ENCODE data around the gene ETV3. TPM values are rescaled to one million over a fixed set of nuclear protein-coding genes. Genes with fewer than 3 reads are reported as not detected.
"Not testable (repeated sequence)": the region's sequence is repeated elsewhere in the genome, so short reads cannot be mapped to it uniquely, and the experiment has no call there.

Gene ETV3
- total and polyA plus RNA-seq, 3 donors from 2014 or later = 22.2 to 29.1 (median 28.0) TPM

GRCh38 chr1:157173900-157174410 lies 35.8 kb upstream of the ETV3 start:
- H3K9me3 ChIP-seq = no peaks in the 10 kb centered on the region
- DNase-seq = no peak
- H3K4me1 ChIP-seq = no peaks in the 10 kb centered on the region
- no peaks in the 10 kb centered on the region for H3K27me3 ChIP-seq
- no peaks in the 10 kb centered on the region for H3K36me3 ChIP-seq (ENCODE audit: low read depth, missing control alignments)
- no peak overlapping the region for H3K4me3 ChIP-seq
- intact Hi-C loops (cut with DNase I; ENCODE audit: low total_unique reads) = no loop called here
- H3K27ac ChIP-seq = no peak overlapping the region
- TF ChIP-seq CTCF (IDR thresholded peaks at IDR 0.05) (no peak), POLR2A (IDR thresholded peaks at IDR 0.05) (no peak)
- 88% methylated on average over 6 to 8 of the region's 8 CpGs for WGBS, 2 donors

- intact Hi-C loops (cut with DNase I; ENCODE audit: low total_unique reads); H3K4me1 ChIP-seq; H3K27me3 ChIP-seq; H3K36me3 ChIP-seq (ENCODE audit: low read depth, missing control alignments); H3K9me3 ChIP-seq; H3K27ac ChIP-seq; H3K4me3 ChIP-seq; DNase-seq: not testable (repeated sequence)
- 75 to 78% methylated on average over 2 of the region's 2 CpGs for WGBS, 2 donors
Measured at GRCh38 chr1:157173241-157173640, 35.0 kb upstream of the ETV3 start.

- H3K27ac ChIP-seq; H3K27me3 ChIP-seq; H3K9me3 ChIP-seq; H3K4me3 ChIP-seq; DNase-seq; H3K4me1 ChIP-seq; intact Hi-C loops (cut with DNase I; ENCODE audit: low total_unique reads); H3K36me3 ChIP-seq (ENCODE audit: low read depth, missing control alignments): not testable (repeated sequence)
- WGBS, 2 donors = 67 to 68% methylated on average over 1 to 2 of the region's 2 CpGs
Measured at GRCh38 chr1:157172591-157172990, 34.4 kb upstream of the ETV3 start.

- H3K4me1 ChIP-seq; H3K27me3 ChIP-seq; intact Hi-C loops (cut with DNase I; ENCODE audit: low total_unique reads); H3K27ac ChIP-seq; H3K4me3 ChIP-seq; H3K36me3 ChIP-seq (ENCODE audit: low read depth, missing control alignments); H3K9me3 ChIP-seq: not testable (repeated sequence)
- WGBS, 2 donors = 15 to 44% methylated on average over 1 to 6 of the region's 8 CpGs
- peak in 1 of 3 experiments; percentile 53 for TF ChIP-seq CTCF (IDR thresholded peaks at IDR 0.05)
- DNase-seq = peak; percentile 29
Measured at GRCh38 chr1:157171903-157172503, 33.8 kb upstream of the ETV3 start.

- Histone ChIP-seq H3K9me3 (no peaks in the 10 kb centered on the region), H3K27me3 (no peaks in the 10 kb centered on the region), H3K27ac (no peak overlapping the region), H3K4me3 (no peak overlapping the region), H3K4me1 (no peaks in the 10 kb centered on the region), H3K36me3 (ENCODE audit: low read depth, missing control alignments) (no peaks in the 10 kb centered on the region)
- WGBS, 2 donors = 69 to 84% methylated on average over 19 to 22 of the region's 22 CpGs
- TF ChIP-seq POLR2A (IDR thresholded peaks at IDR 0.05) (no peak), CTCF (IDR thresholded peaks at IDR 0.05) (peak in 2 of 3 experiments; percentile 32 to 44)
- DNase-seq = peak; percentile 73
- intact Hi-C loops (cut with DNase I; ENCODE audit: low total_unique reads) = no loop called here
Measured at GRCh38 chr1:157170677-157171515, 32.7 kb upstream of the ETV3 start.
